ES-I3 (cell line): ENCODE results near the gene GALR3.

Experiments used
- H3K36me3 ChIP-seq: 2 replicates; pipeline ENCODE4 v1.6.1; 2013; ENCODE audit warnings: mild to moderate bottlenecking, low read length, control low read depth, moderate library complexity; ENCODE audit not compliant: insufficient read depth
- H3K4me1 ChIP-seq: 2 replicates; pipeline ENCODE4 v1.6.1; 2013; ENCODE audit warnings: mild to moderate bottlenecking, control low read depth, low read length; ENCODE audit not compliant: insufficient read depth
- H3K9ac ChIP-seq: 2 replicates; pipeline ENCODE4 v1.6.1; 2013; ENCODE audit warnings: low read depth, mild to moderate bottlenecking, low read length, moderate library complexity
- H3K9me3 ChIP-seq: 2 replicates; pipeline ENCODE4 v1.6.1; 2013; ENCODE audit warnings: mild to moderate bottlenecking, low read length, moderate library complexity; ENCODE audit not compliant: control insufficient read depth, insufficient read depth

Gene GALR3

GRCh38 chr22:37807410-37808293, 15.5 kb upstream of the GALR3 start, which contains the start of gene GCAT:
Gene GCAT, plus strand, starts transcription at chr22:37807934. Its CDS starts 34 bp downstream, at chr22:37807968.
- H3K36me3 ChIP-seq, result no peaks in the 10 kb centered on the region
- no peaks in the 10 kb centered on the region for H3K4me1 ChIP-seq
- no peaks in the 10 kb centered on the region for H3K9me3 ChIP-seq
- H3K9ac ChIP-seq, result peak within 1 kb of the TSS; percentile 85

GRCh38 chr22:37808294-37808657, 14.9 kb upstream of the GALR3 start:
- Histone ChIP-seq H3K9me3 (no peaks in the 10 kb centered on the region), H3K36me3 (no peaks in the 10 kb centered on the region), H3K4me1 (no peaks in the 10 kb centered on the region), H3K9ac (peak overlapping the region; percentile 69)

GRCh38 chr22:37809672-37810333, 13.4 kb upstream of the GALR3 start:
- Histone ChIP-seq H3K4me1 (no peaks in the 10 kb centered on the region), H3K9me3 (no peaks in the 10 kb centered on the region), H3K9ac (no peak overlapping the region), H3K36me3 (no peaks in the 10 kb centered on the region)

GRCh38 chr22:37811867-37812266, 11.3 kb upstream of the GALR3 start:
- no peak overlapping the region for H3K9ac ChIP-seq
- no peaks in the 10 kb centered on the region for H3K36me3 ChIP-seq
- no peaks in the 10 kb centered on the region for H3K4me1 ChIP-seq
- no peaks in the 10 kb centered on the region for H3K9me3 ChIP-seq

GRCh38 chr22:37812869-37813678, 10.1 kb upstream of the GALR3 start:
- no peaks in the 10 kb centered on the region for H3K4me1 ChIP-seq
- no peaks in the 10 kb centered on the region for H3K9me3 ChIP-seq
- H3K36me3 ChIP-seq, result no peaks in the 10 kb centered on the region
- H3K9ac ChIP-seq, result no peak overlapping the region

- Histone ChIP-seq H3K4me1 (no peaks in the 10 kb centered on the region; the same call in 1 of the 2 replicates), H3K36me3 (no peaks in the 10 kb centered on the region), H3K9me3 (no peaks in the 10 kb centered on the region), H3K9ac (no peak overlapping the region)
These were observed 7.6 kb upstream of the GALR3 start for GRCh38 chr22:37815593-37815992.

- H3K36me3 ChIP-seq, result no peaks in the 10 kb centered on the region
- H3K9ac ChIP-seq, result no peak overlapping the region
- H3K9me3 ChIP-seq, result no peaks in the 10 kb centered on the region
- H3K4me1 ChIP-seq, result no peaks in the 10 kb centered on the region; the same call in 1 of the 2 replicates
These were observed 6.5 kb upstream of the GALR3 start for GRCh38 chr22:37816543-37817180.

- Histone ChIP-seq H3K9me3 (no peaks in the 10 kb centered on the region), H3K36me3 (no peaks in the 10 kb centered on the region), H3K9ac (peak overlapping the region; percentile 42; the same call in 1 of the 2 replicates), H3K4me1 (peaks cover 7% of the 10 kb centered on the region; the same call in 1 of the 2 replicates)
These were observed 5.3 kb upstream of the GALR3 start for GRCh38 chr22:37817705-37818408.

- Histone ChIP-seq H3K9me3 (no peaks in the 10 kb centered on the region), H3K9ac (peak overlapping the region; percentile 38), H3K4me1 (peaks cover 12% of the 10 kb centered on the region; the same call in 1 of the 2 replicates), H3K36me3 (no peaks in the 10 kb centered on the region)
These were observed 4.6 kb upstream of the GALR3 start for GRCh38 chr22:37818409-37819104.

GRCh38 chr22:37819105-37819433, 4.1 kb upstream of the GALR3 start:
- peaks cover 12% of the 10 kb centered on the region; the same call in 1 of the 2 replicates for H3K4me1 ChIP-seq
- H3K9ac ChIP-seq, result peak overlapping the region; percentile 38
- H3K36me3 ChIP-seq, result no peaks in the 10 kb centered on the region
- H3K9me3 ChIP-seq, result no peaks in the 10 kb centered on the region

GRCh38 chr22:37820350-37820749, 2.8 kb upstream of the GALR3 start:
- H3K9me3 ChIP-seq, result no peaks in the 10 kb centered on the region
- no peak overlapping the region for H3K9ac ChIP-seq
- peaks cover 12% of the 10 kb centered on the region; the same call in 1 of the 2 replicates for H3K4me1 ChIP-seq
- H3K36me3 ChIP-seq, result no peaks in the 10 kb centered on the region

- no peaks in the 10 kb centered on the region for H3K9me3 ChIP-seq
- H3K36me3 ChIP-seq, result no peaks in the 10 kb centered on the region
- H3K4me1 ChIP-seq, result peaks cover 12% of the 10 kb centered on the region; the same call in 1 of the 2 replicates
- no peak overlapping the region for H3K9ac ChIP-seq
These were observed 926 bp upstream of the GALR3 start for GRCh38 chr22:37822079-37822833.
